ENCODE measurements around the gene FAM228A.
"Not testable (repeated sequence)": the region's sequence is repeated elsewhere in the genome, so short reads cannot be mapped to it uniquely, and the experiment has no call there.

Gene FAM228A

DNA sequence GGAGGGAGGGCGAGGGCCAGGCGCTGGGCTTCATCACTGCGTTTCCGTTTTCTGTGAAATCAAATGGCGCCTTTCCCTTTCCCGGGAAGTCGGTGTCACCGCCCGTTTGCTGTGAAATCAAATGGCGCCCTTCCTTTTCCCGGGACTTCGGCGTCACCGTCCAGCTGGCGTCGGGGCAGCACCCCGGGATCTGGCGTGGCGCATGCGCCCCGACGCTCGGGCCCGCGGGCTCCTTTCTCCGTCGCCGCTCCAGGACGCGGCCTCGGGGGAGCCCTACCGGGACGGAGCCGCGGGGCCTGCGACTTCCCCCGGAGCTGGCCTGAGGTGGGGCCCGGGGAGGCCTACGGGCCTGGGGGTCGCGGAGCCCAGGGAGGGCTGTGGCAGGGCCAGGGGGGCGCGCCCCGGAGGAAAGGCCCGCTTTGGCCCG is at the start of gene FAM228A:
Gene FAM228A (plus strand): TSS at position 203 of the 427 bp plus-strand sequence. CDS start 428 bp downstream, outside the sequence.
- H3K27me3 ChIP-seq (ENCODE audit: control insufficient read depth in 1 of 2, insufficient read depth in 2 of 2, low read length in 2 of 2): no peaks in the 10 kb centered on the region
- H3K9me3 ChIP-seq (ENCODE audit: control insufficient read depth in 2 of 2, low read length in 2 of 2): no peaks in the 10 kb centered on the region
- H3K4me3 ChIP-seq (ENCODE audit: low read length in 2 of 2): peak within 1 kb of the TSS; percentile 28 to 40
- no peaks in the 10 kb centered on the region for H3K4me1 ChIP-seq (ENCODE audit: control insufficient read depth, insufficient read depth, low read length)
- no peaks in the 10 kb centered on the region for H3K36me3 ChIP-seq (ENCODE audit: control insufficient read depth in 2 of 2, insufficient read depth in 2 of 2, low read length in 2 of 2)
- peak within 1 kb of the TSS; percentile 58 for H3K27ac ChIP-seq (ENCODE audit: low read length)
- H3K9ac ChIP-seq (ENCODE audit: low read length in 2 of 2): peak within 1 kb of the TSS in 1 of 2 donors; percentile 13

DNA sequence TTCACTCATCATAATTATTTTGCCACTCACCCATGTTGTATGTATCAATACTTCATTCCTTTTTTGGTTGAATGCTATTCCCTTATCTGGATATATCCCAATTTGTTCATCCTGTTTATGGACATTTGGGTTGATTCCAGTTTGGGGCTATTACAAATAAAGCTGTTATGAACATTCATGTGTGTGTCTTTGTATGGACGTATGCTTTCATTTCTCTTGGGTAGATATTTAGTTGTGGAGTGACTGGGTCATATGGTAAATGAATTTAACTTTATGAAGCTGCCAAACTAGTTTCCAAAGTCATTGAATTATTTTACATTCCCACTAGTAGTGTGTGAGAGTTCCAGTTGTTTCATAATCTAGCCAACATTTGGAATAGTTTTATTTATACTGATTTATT is 48.9 kb upstream of the FAM228A start:
- peaks cover 20% of the 10 kb centered on the region for H3K4me1 ChIP-seq (ENCODE audit: control insufficient read depth, insufficient read depth, low read length)
- no peak overlapping the region for H3K9ac ChIP-seq (ENCODE audit: low read length in 2 of 2)
- no peaks in the 10 kb centered on the region for H3K9me3 ChIP-seq (ENCODE audit: control insufficient read depth in 2 of 2, low read length in 2 of 2)
- H3K27ac ChIP-seq (ENCODE audit: low read length): no peak overlapping the region
- H3K27me3 ChIP-seq (ENCODE audit: control insufficient read depth in 1 of 2, insufficient read depth in 2 of 2, low read length in 2 of 2): no peaks in the 10 kb centered on the region
- H3K36me3 ChIP-seq (ENCODE audit: control insufficient read depth in 2 of 2, insufficient read depth in 2 of 2, low read length in 2 of 2): no peaks in the 10 kb centered on the region
- no peak overlapping the region for H3K4me3 ChIP-seq (ENCODE audit: low read length in 2 of 2)

DNA sequence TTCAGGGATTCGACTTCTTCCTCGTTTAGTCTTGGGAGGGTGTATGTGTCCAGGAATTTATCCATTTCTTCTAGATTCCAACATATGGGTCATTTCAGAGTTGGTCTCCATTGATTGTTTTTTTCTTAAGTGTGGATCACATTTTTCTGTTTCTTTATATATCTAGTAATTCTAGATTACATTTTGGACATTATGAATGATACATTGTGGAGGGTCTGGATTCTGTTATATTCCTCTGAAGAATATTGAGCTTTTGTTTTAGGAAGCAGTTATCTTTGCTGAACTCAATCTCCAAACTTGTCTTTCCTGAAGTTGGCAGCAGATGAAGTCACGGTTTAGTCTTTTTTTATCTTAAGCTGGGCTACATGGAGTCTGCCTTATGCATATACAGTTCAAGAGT is 42.3 kb upstream of the FAM228A start:
- H3K27ac ChIP-seq (ENCODE audit: low read length): no peak overlapping the region
- H3K36me3 ChIP-seq (ENCODE audit: control insufficient read depth in 2 of 2, insufficient read depth in 2 of 2, low read length in 2 of 2): no peaks in the 10 kb centered on the region
- no peaks in the 10 kb centered on the region for H3K27me3 ChIP-seq (ENCODE audit: control insufficient read depth in 1 of 2, insufficient read depth in 2 of 2, low read length in 2 of 2)
- H3K4me1 ChIP-seq (ENCODE audit: control insufficient read depth, insufficient read depth, low read length): no peaks in the 10 kb centered on the region
- H3K9ac ChIP-seq (ENCODE audit: low read length in 2 of 2): no peak overlapping the region
- no peak overlapping the region for H3K4me3 ChIP-seq (ENCODE audit: low read length in 2 of 2)
- H3K9me3 ChIP-seq (ENCODE audit: control insufficient read depth in 2 of 2, low read length in 2 of 2): peaks cover 0 to 4% of the 10 kb centered on the region in 2 donors

DNA sequence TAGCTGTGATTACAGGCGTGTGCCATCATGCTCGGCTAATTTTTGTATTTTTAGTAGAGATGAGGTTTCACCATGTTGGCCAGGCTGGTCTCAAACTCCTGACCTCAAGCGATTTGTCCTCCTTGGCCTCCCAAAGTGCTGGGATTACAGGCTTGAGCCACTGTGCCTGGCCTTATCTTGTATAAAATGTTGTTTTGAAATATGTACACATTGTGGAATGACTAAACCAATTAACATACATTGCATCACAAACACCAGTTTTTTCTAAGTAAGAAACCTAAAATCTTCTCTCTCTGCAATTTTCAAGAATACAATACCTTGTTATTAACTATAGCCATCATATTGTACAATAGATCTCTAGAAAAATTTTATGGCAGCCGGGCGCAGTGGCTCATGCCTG is 34.5 kb upstream of the FAM228A start:
- not testable (repeated sequence) for H3K36me3 ChIP-seq (ENCODE audit: control insufficient read depth in 2 of 2, insufficient read depth in 2 of 2, low read length in 2 of 2); H3K27ac ChIP-seq (ENCODE audit: low read length); H3K9ac ChIP-seq (ENCODE audit: low read length in 2 of 2); H3K4me3 ChIP-seq (ENCODE audit: low read length in 2 of 2); H3K4me1 ChIP-seq (ENCODE audit: control insufficient read depth, insufficient read depth, low read length); H3K27me3 ChIP-seq (ENCODE audit: control insufficient read depth in 1 of 2, insufficient read depth in 2 of 2, low read length in 2 of 2); H3K9me3 ChIP-seq (ENCODE audit: control insufficient read depth in 2 of 2, low read length in 2 of 2)

DNA sequence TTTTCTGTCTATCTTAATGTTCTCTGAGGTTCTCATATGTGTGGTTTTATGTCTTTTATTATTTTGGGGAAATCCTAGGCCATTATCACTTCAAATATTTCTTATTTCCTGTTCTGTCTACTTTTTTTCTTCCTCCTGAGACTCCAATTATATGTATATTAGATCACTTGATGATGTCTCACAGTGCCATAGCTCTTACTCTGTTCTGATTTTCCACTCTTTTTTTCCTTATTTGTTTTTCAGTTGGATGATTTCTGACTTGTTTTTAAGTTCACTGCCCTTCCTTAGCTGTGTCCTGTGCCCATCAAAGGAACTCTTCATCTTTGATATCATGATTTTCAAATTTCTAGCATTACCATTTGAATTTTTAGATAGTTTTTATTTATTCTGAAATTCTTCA is 27.5 kb upstream of the FAM228A start:
- Histone ChIP-seq H3K4me3 (ENCODE audit: low read length in 2 of 2) (no peak overlapping the region), H3K36me3 (ENCODE audit: control insufficient read depth in 2 of 2, insufficient read depth in 2 of 2, low read length in 2 of 2) (peaks cover 10 to 20% of the 10 kb centered on the region in 2 donors), H3K27me3 (ENCODE audit: control insufficient read depth in 1 of 2, insufficient read depth in 2 of 2, low read length in 2 of 2) (no peaks in the 10 kb centered on the region), H3K9me3 (ENCODE audit: control insufficient read depth in 2 of 2, low read length in 2 of 2) (peaks cover 5 to 7% of the 10 kb centered on the region in 2 donors), H3K9ac (ENCODE audit: low read length in 2 of 2) (no peak overlapping the region), H3K4me1 (ENCODE audit: control insufficient read depth, insufficient read depth, low read length) (no peaks in the 10 kb centered on the region), H3K27ac (ENCODE audit: low read length) (no peak overlapping the region)

DNA sequence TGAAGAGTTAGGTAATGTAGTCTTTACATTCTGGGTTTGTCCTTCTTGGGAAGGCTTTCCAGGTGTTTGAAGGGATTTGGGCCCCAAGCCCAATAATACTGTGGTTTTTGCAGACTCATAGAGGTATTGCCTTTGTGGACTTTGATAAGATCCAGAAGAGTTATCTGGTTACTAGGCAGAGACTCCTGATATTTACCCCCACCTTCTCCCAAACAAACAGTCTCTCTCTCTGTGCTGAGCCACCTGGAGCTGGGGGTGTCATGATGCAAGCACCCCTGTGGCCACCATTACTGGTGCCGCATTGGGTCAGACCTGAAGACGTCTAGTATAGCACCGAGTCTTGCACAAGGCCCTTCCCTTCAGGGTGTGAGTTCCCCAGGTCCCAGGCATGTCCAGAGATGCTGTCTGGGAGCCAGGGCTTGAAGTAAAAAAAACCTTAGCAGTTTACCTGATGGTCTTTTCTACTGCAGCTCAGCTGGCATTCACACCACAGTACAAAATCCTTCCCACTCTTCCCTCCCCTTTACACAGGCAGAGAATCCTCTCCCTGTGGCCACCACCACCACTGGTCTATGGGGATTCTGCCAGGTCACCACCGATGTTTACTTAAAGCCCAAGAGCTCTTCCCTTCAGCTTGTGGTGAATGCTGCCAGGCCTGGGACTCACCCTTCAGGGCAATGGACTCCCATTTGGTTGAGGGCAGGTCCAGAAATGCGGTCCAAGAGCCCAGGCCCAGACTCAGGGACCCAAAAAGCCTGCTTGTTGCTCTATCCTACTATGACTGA is 22.2 kb upstream of the FAM228A start:
- Histone ChIP-seq H3K9me3 (ENCODE audit: control insufficient read depth in 2 of 2, low read length in 2 of 2) (peaks cover 5 to 7% of the 10 kb centered on the region in 2 donors), H3K4me1 (ENCODE audit: control insufficient read depth, insufficient read depth, low read length) (no peaks in the 10 kb centered on the region), H3K27me3 (ENCODE audit: control insufficient read depth in 1 of 2, insufficient read depth in 2 of 2, low read length in 2 of 2) (no peaks in the 10 kb centered on the region), H3K27ac (ENCODE audit: low read length) (no peak overlapping the region), H3K4me3 (ENCODE audit: low read length in 2 of 2) (no peak overlapping the region), H3K36me3 (ENCODE audit: control insufficient read depth in 2 of 2, insufficient read depth in 2 of 2, low read length in 2 of 2) (peaks cover 5 to 25% of the 10 kb centered on the region in 2 donors), H3K9ac (ENCODE audit: low read length in 2 of 2) (no peak overlapping the region)

DNA sequence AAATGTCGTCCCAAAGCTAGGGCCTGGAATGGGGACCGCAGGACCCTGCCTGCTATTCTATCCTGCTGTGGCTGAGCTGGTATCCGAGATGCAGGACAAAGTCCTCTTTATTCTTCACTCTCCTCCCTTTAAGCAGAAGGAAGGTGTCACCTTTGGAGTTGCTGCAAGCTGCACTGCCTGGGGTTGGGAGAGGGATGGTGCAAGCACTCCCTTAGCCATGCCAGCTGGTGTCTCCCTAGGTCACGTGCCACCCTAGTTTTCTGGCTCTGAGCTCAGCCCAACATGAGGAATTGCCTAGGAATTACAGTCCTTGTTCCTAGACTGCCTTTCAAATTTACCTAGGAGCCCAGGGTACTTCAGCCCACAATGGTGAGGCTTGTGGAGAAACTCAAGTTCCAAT is 21.4 kb upstream of the FAM228A start:
- no peak overlapping the region for H3K27ac ChIP-seq (ENCODE audit: low read length)
- H3K27me3 ChIP-seq (ENCODE audit: control insufficient read depth in 1 of 2, insufficient read depth in 2 of 2, low read length in 2 of 2): no peaks in the 10 kb centered on the region
- H3K9ac ChIP-seq (ENCODE audit: low read length in 2 of 2): no peak overlapping the region
- H3K4me3 ChIP-seq (ENCODE audit: low read length in 2 of 2): no peak overlapping the region
- no peaks in the 10 kb centered on the region for H3K9me3 ChIP-seq (ENCODE audit: control insufficient read depth in 2 of 2, low read length in 2 of 2)
- no peaks in the 10 kb centered on the region for H3K4me1 ChIP-seq (ENCODE audit: control insufficient read depth, insufficient read depth, low read length)
- H3K36me3 ChIP-seq (ENCODE audit: control insufficient read depth in 2 of 2, insufficient read depth in 2 of 2, low read length in 2 of 2): peaks cover 5 to 19% of the 10 kb centered on the region in 2 donors

DNA sequence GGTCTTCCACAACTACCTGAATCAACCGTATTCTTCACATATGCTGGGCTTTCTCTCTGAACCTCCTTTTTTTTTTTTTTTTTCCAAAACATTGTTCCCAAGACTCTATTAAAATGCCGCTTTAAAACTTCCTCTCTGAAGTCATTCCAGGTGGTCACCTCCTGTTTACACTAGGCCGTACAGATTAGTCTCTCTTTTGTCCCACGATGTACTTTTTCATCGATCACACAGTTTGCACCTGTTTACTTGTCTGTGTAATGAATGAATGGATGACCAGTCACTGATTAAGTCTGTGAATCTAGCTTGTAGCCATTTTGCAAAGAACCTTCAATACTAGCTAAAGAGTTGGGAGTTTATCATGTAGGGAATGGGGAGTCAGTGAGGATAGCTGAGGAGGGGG is 16.7 kb upstream of the FAM228A start:
- Histone ChIP-seq H3K36me3 (ENCODE audit: control insufficient read depth in 2 of 2, insufficient read depth in 2 of 2, low read length in 2 of 2) (peaks cover 2 to 8% of the 10 kb centered on the region in 2 donors), H3K9me3 (ENCODE audit: control insufficient read depth in 2 of 2, low read length in 2 of 2) (peaks cover 0 to 3% of the 10 kb centered on the region in 2 donors), H3K4me1 (ENCODE audit: control insufficient read depth, insufficient read depth, low read length) (no peaks in the 10 kb centered on the region), H3K27me3 (ENCODE audit: control insufficient read depth in 1 of 2, insufficient read depth in 2 of 2, low read length in 2 of 2) (no peaks in the 10 kb centered on the region), H3K4me3 (ENCODE audit: low read length in 2 of 2) (no peak overlapping the region), H3K27ac (ENCODE audit: low read length) (no peak overlapping the region), H3K9ac (ENCODE audit: low read length in 2 of 2) (no peak overlapping the region)

DNA sequence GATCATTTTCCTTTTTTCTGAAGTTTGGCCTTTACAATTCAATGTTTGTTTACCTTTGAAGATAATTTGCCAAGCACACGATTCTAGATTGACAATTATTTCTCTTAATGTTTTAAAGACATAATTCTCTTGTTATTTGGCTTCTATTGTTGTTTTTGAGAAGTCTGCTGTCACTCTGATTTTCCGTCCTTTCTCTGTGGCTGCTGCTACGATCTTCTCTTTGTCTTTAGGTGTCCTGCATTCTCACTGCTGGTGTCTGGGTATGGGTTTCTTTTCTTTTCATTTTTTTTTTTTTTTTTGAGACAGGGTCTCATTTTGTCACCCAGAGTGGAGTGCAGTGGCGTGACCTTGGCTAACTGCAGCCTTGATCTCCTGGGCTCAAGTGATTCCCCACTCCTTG is 15.1 kb upstream of the FAM228A start:
- H3K4me3 ChIP-seq (ENCODE audit: low read length in 2 of 2): no peak overlapping the region
- H3K27ac ChIP-seq (ENCODE audit: low read length): no peak overlapping the region
- peaks cover 0 to 3% of the 10 kb centered on the region in 2 donors for H3K9me3 ChIP-seq (ENCODE audit: control insufficient read depth in 2 of 2, low read length in 2 of 2)
- no peaks in the 10 kb centered on the region for H3K27me3 ChIP-seq (ENCODE audit: control insufficient read depth in 1 of 2, insufficient read depth in 2 of 2, low read length in 2 of 2)
- H3K9ac ChIP-seq (ENCODE audit: low read length in 2 of 2): no peak overlapping the region
- H3K36me3 ChIP-seq (ENCODE audit: control insufficient read depth in 2 of 2, insufficient read depth in 2 of 2, low read length in 2 of 2): no peaks in the 10 kb centered on the region
- no peaks in the 10 kb centered on the region for H3K4me1 ChIP-seq (ENCODE audit: control insufficient read depth, insufficient read depth, low read length)

DNA sequence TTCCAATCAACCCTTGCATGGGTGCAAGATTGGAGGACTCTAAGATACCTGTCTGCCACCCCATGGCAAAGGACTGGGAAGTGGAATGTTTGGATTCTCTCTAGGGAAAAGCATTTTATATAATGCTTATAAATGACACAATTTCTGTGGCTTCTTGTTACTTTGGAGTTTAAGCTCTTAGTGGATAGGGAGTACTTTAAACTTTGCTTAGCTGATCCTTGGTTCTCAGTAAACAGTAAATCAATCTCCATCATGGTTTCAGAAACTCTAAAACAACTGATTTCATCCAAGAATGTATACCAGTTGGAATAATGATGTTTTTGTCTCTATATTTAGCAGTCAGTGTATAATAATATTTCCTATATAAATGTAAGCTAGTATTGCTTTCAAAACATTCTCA is 14.1 kb upstream of the FAM228A start:
- peaks cover 0 to 3% of the 10 kb centered on the region in 2 donors for H3K9me3 ChIP-seq (ENCODE audit: control insufficient read depth in 2 of 2, low read length in 2 of 2)
- no peak overlapping the region for H3K4me3 ChIP-seq (ENCODE audit: low read length in 2 of 2)
- H3K36me3 ChIP-seq (ENCODE audit: control insufficient read depth in 2 of 2, insufficient read depth in 2 of 2, low read length in 2 of 2): no peaks in the 10 kb centered on the region
- no peak overlapping the region for H3K27ac ChIP-seq (ENCODE audit: low read length)
- no peak overlapping the region for H3K9ac ChIP-seq (ENCODE audit: low read length in 2 of 2)
- no peaks in the 10 kb centered on the region for H3K4me1 ChIP-seq (ENCODE audit: control insufficient read depth, insufficient read depth, low read length)
- no peaks in the 10 kb centered on the region for H3K27me3 ChIP-seq (ENCODE audit: control insufficient read depth in 1 of 2, insufficient read depth in 2 of 2, low read length in 2 of 2)

DNA sequence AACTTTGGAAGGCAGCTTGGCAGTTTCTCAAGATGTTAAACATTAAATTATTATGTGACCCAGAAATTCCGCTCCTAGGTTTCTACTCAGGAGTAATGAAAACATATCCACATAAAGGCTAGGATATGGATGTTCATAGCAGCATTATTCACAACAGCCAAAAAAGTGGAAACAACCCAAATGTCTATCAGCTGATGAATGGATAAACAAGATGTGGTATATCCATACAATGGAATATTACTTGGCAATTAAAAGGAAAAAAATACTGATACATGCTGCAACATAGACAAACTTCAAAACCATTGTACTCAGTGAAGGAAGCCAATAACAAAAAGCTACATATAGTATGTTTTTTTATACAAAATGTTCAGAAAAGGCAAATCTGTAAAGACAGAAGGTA is 12.4 kb upstream of the FAM228A start:
- Histone ChIP-seq H3K9ac (ENCODE audit: low read length in 2 of 2) (no peak overlapping the region), H3K27ac (ENCODE audit: low read length) (no peak overlapping the region), H3K36me3 (ENCODE audit: control insufficient read depth in 2 of 2, insufficient read depth in 2 of 2, low read length in 2 of 2) (no peaks in the 10 kb centered on the region), H3K4me3 (ENCODE audit: low read length in 2 of 2) (no peak overlapping the region), H3K9me3 (ENCODE audit: control insufficient read depth in 2 of 2, low read length in 2 of 2) (peaks cover 0 to 3% of the 10 kb centered on the region in 2 donors), H3K27me3 (ENCODE audit: control insufficient read depth in 1 of 2, insufficient read depth in 2 of 2, low read length in 2 of 2) (no peaks in the 10 kb centered on the region), H3K4me1 (ENCODE audit: control insufficient read depth, insufficient read depth, low read length) (no peaks in the 10 kb centered on the region)
